Measurements from ENCODE around the gene TBK1. TPM values are rescaled to one million over a fixed set of nuclear protein-coding genes. Genes with fewer than 3 reads are reported as not detected.
A peak's percentile ranks its signal among the peaks of the same experiment; 100 is the strongest.

The TBK1 gene
- total and polyA plus RNA-seq, 12 donors, result 16.0 to 48.3 (median 25.5) TPM

DNA sequence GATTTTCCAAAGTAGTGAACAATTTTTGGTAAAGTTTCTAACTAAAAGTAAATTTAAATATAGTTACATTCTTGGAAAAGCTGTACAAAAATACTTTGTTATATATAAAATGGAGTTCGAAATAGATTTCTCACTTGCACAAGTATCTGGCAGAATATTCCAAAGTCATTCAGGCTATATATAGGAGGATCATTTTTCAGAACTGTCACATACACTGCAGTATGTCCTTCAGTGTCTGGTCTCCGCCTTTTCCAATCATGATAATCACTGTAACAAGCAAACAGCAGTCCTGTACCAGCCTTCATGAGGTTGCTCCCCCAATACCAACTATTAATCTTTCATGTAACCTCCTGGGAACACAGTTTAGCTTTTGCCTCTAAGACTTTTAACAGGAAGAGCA, 18.6 kb downstream of the TBK1 start:
- Histone ChIP-seq H3K4me3 (no peak overlapping the region), H3K9me3 (replicated peaks in 1 of 3) (no peaks in the 10 kb centered on the region), H3K27ac (peak overlapping the region in 4 of 5 donors; percentile 28 to 77 (median 61)), H3K4me1 (replicated peaks in 1 of 2) (peaks cover 28 to 33% of the 10 kb centered on the region in 2 donors), H3K36me3 (replicated peaks in 1 of 2) (peaks cover 0 to 58% of the 10 kb centered on the region in 2 donors), H3K27me3 (no peaks in the 10 kb centered on the region)
- intact Hi-C loops (cut with DNase I), result loop anchor here in 1 of 2 donors (10.0 kb wide), 1 partner anchor 46 kb away; no protein-coding TSS in a partner anchor
- TF ChIP-seq, protein P1, sequence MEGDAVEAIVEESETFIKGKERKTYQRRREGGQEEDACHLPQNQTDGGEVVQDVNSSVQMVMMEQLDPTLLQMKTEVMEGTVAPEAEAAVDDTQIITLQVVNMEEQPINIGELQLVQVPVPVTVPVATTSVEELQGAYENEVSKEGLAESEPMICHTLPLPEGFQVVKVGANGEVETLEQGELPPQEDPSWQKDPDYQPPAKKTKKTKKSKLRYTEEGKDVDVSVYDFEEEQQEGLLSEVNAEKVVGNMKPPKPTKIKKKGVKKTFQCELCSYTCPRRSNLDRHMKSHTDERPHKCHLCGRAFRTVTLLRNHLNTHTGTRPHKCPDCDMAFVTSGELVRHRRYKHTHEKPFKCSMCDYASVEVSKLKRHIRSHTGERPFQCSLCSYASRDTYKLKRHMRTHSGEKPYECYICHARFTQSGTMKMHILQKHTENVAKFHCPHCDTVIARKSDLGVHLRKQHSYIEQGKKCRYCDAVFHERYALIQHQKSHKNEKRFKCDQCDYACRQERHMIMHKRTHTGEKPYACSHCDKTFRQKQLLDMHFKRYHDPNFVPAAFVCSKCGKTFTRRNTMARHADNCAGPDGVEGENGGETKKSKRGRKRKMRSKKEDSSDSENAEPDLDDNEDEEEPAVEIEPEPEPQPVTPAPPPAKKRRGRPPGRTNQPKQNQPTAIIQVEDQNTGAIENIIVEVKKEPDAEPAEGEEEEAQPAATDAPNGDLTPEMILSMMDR (IDR thresholded peaks at IDR 0.05), result no peak
- TF ChIP-seq POLR2A (IDR thresholded peaks at IDR 0.05), result peak in 1 of 2 donors; percentile 10
- DNase-seq, result no peak
- WGBS, 4 donors, result 48 to 59% (median 53%) methylated on average over 2 of the region's 2 CpGs

DNA sequence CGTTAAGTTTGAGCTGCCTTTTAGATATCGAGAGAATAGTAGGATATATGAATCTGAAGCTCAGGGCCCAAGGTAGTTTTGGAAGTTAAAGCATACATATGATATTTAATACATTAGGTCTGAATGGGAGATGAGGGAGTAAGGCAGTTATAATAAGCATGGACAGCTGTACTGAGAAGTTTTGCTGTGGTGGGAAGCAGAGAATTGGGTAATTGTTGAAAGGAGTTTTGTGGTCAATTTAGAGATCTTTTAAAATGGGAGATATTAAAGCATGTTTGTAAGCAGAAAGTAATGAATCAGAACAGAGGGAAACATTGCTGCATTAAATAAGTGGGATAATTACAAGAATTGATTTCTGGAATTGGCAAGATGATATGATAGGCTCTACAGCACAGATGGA, 21.3 kb downstream of the TBK1 start:
- H3K4me1 ChIP-seq (replicated peaks in 1 of 2), result peaks cover 28 to 33% of the 10 kb centered on the region in 2 donors
- intact Hi-C loops (cut with DNase I), result loop anchor here in 1 of 2 donors (10.0 kb wide), 1 partner anchor 48 kb away; no protein-coding TSS in a partner anchor
- H3K9me3 ChIP-seq (replicated peaks in 1 of 3), result no peaks in the 10 kb centered on the region
- H3K27ac ChIP-seq, result no peak overlapping the region
- no peak for TF ChIP-seq POLR2A (IDR thresholded peaks at IDR 0.05)
- TF ChIP-seq, protein P1 (IDR thresholded peaks at IDR 0.05), result no peak
- no peak for DNase-seq
- 95 to 99% (median 97%) methylated on average over 2 of the region's 2 CpGs for WGBS, 4 donors
- peaks cover 0 to 38% of the 10 kb centered on the region in 2 donors for H3K36me3 ChIP-seq (replicated peaks in 1 of 2)
- no peak overlapping the region for H3K4me3 ChIP-seq
- no peaks in the 10 kb centered on the region for H3K27me3 ChIP-seq

DNA sequence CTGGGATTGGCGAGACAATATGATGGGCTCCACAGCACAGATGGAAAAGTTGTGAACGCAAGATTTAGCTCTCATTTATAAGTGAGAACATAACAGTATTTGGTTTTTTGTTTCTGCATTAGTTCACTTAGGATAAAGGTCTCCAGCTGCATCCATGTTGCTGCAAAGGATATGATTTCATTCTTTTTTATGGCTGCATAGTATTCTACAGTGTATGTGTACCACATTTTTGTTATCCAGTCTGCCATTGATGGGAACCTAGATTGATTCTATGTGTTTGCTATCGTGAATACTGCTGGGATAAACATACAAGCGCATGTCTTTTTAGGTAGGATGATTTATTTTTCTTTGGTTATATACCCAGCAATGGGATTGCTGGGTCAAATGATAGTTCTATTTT, 23.6 kb downstream of the TBK1 start:
- Histone ChIP-seq H3K4me1 (replicated peaks in 1 of 2) (peaks cover 6 to 28% of the 10 kb centered on the region in 2 donors), H3K27me3 (no peaks in the 10 kb centered on the region), H3K36me3 (replicated peaks in 1 of 2) (peaks cover 0 to 39% of the 10 kb centered on the region in 2 donors), H3K27ac (no peak overlapping the region), H3K9me3 (replicated peaks in 1 of 3) (no peaks in the 10 kb centered on the region), H3K4me3 (no peak overlapping the region)
- DNase-seq, result no peak
- intact Hi-C loops (cut with DNase I), result loop anchor here in 1 of 2 donors (10.0 kb wide), 1 partner anchor 51 kb away; no protein-coding TSS in a partner anchor
- 97 to 100% (median 99%) methylated on average over 4 of the region's 4 CpGs for WGBS, 4 donors
- TF ChIP-seq, protein P1 (IDR thresholded peaks at IDR 0.05), result no peak
- no peak for TF ChIP-seq POLR2A (IDR thresholded peaks at IDR 0.05)

DNA sequence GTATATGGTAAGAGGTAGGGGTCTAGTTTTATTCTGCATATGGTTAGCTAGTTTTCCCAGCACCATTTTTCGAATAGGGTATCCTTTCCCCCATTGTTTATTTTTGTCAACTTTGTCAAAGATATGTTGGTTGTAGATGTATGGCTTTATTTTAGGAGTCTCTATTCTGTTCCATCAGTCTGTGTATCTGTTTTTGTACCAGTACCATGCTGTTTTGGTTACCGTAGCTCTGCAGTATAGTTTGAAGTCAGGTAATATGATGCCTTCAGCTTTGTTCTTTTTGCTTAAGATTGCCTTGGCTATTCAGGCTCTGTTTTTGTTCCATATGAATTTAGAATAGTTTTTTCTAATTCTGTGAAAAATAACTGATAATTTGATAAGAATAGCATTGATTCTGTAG, 24.9 kb downstream of the TBK1 start:
- Histone ChIP-seq H3K4me1 (replicated peaks in 1 of 2) (peaks cover 0 to 18% of the 10 kb centered on the region in 2 donors), H3K9me3 (replicated peaks in 1 of 3) (no peaks in the 10 kb centered on the region), H3K36me3 (replicated peaks in 1 of 2) (peaks cover 0 to 34% of the 10 kb centered on the region in 2 donors), H3K27ac (no peak overlapping the region), H3K4me3 (no peak overlapping the region), H3K27me3 (no peaks in the 10 kb centered on the region)
- 95 to 100% (median 99%) methylated on average over 2 of the region's 2 CpGs for WGBS, 4 donors
- no peak for DNase-seq
- TF ChIP-seq, protein P1 (IDR thresholded peaks at IDR 0.05), result no peak
- no peak for TF ChIP-seq POLR2A (IDR thresholded peaks at IDR 0.05)
- intact Hi-C loops (cut with DNase I), result loop anchor here in 1 of 2 donors (10.0 kb wide), 1 partner anchor 52 kb away; no protein-coding TSS in a partner anchor
